HG02571 (cell line): ENCODE data around the gene OR5K3.

ENCODE experiments used
- ATAC-seq: cut with Tn5 transposase; IDR thresholded peaks from one replicate; pipeline ENCODE4 v1.9.1; 2021; ENCODE audit warnings: mild to moderate bottlenecking, moderate library complexity; ENCODE audit not compliant: unreplicated experiment

The OR5K3 gene

DNA sequence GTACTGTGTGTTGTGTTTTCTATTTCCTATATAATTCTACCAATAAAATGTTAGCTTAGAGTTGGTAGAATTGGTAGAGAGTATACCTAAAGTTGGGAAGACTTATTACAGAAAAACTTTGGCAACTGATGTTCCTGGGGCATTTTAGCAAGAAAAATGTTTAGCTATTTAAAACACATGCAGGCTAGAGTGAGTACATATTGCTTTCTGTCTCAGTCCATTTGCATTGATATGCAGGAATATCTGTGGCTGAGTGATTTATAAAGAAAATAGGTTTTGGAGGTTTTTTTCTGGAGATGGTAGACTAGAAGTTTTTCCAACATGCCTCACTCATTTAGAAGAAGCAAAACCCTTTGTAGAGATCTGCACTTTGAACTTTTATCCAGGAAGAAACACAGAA, 42.1 kb downstream of the OR5K3 start:
- no peak for ATAC-seq

DNA sequence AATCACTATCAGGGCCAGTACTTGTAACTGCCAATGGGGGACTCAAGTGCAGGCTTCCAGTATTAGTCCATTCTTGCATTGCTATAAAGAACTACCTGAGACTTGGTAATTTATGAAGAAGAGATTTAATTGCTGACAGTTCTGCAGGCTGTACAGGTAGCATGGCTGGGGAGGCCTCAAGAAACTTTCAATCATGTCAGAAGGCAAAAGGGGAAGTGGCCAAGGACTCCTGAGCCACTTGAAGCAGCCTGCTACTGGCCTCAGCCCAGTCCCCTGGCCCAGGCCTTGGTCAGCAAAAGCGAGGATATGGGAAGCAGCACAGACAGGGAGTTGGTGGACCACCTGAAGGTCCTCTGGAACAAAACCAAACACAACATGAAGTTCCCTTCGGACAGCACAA, 43.3 kb downstream of the OR5K3 start:
- ATAC-seq, result no peak

DNA sequence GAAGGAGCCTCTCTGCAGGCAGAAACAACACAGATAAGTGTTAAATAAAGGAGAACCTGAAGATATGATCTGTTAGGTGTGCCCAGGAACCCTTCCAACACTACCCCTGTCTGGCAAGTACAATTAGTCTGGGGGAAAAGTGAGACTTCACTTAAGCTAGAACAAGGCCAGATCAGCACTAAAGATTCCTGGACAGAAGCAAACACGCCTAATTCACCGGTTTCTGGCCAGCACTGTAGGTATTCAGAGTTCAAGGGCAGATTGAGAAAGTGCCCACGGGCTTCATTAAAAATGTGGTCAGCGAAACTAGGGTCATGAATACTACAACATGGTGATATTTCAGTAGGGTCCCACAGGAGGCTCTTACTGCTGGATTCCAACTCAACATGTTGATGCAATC, 43.9 kb downstream of the OR5K3 start:
- ATAC-seq, result no peak

DNA sequence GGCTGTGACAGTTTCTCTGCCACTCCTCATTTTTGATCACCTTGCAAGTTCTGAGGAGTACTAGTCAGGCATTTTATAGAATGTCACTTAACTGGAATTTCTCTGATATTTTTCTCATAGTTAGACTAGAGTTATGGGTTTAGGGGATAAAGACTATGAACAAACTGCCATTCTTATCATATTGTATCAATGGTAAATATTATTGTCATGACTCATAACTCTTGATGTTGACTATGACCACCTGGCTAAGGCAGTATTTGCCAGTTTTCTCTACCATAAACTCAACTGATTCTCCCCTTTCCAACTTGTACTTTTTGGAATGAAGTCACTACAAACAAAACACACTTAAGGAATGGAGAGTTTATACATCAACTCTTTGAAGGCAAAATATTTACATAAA, 49.8 kb downstream of the OR5K3 start:
- no peak for ATAC-seq
